Myocyte (in vitro differentiated cells): ENCODE data around the gene PAPPA2. TPM values are rescaled to one million over a fixed set of nuclear protein-coding genes. Genes with fewer than 3 reads are reported as not detected.

Experiments
- DNase-seq: peaks from one replicate; pipeline ENCODE4 v3.0.0-alpha.2; 2012; ENCODE audit warnings: low read depth
- total RNA-seq: library from RNA; depleted of rRNA; stranded (reverse); fragments of >200 nt; gene quantifications from 2 replicates; pipeline ENCODE4 v1.2.3, GENCODE V29; 2014

Gene PAPPA2
- total RNA-seq, 1 donor from 2014 or later, result 0.75 TPM

DNA sequence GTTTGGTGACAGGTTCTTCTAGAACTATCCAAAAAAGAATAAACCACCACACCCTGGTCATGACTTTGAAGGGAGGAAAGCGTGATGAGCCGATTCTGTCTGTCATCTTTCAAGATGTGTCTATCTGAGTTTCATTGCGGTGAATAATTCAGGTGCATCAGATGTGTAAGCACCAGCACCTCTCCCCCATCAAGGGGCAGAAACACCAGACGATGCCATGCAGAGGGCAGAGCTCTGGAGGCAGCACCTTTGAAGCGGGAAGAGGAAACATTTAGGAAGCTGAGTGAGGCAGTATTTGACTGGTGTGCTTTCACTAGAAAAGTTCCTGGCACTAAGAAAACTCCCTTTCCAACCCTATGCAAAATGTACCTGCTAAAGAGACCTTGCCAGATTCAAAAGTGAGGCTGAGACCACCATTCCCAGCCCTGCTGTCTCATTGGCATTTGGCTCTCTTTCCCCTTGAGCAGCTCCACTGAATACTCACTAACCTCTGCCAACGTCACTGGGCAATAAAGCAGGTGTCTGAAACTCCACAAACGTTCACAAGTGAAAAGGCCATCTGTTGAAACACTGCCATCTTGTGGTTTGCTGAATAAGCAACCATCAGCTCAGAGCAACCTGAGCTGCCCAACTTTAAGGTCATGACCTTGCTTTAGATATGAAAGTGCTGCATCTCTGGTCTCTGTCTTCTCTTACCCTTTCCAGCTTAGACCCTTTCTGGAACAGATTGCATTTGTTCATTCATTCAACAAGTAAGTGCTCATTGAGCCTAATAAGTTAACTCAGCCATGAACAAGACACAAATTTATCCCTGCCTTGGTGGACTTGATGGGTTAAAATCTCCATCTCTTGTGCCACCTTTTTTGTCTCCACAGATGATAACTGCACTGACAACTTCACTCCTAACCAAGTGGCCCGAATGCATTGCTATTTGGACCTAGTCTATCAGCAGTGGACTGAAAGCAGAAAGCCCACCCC lies 228.6 kb downstream of the PAPPA2 start:
- peak; percentile 86 for DNase-seq

DNA sequence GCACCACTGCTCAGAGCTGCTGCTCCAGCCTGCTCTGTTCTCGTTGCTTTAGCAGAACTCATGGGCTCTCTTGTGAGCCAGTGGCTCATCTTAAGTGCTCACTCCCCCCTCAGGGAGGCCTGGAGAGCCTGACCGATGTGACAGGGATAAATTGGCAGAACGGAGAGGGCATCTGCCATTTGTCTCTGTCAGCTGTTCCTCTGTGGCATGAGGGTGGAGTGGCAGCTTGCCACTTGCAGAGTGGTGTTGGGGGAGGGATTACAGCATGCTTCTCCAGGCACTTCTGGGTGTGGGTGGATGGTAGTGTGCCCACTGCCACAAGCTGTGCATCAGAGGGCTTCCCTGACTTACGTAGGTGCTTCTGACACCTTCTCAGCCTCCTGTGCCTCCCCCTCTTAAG lies 229.5 kb downstream of the PAPPA2 start:
- DNase-seq, result peak; percentile 89

DNA sequence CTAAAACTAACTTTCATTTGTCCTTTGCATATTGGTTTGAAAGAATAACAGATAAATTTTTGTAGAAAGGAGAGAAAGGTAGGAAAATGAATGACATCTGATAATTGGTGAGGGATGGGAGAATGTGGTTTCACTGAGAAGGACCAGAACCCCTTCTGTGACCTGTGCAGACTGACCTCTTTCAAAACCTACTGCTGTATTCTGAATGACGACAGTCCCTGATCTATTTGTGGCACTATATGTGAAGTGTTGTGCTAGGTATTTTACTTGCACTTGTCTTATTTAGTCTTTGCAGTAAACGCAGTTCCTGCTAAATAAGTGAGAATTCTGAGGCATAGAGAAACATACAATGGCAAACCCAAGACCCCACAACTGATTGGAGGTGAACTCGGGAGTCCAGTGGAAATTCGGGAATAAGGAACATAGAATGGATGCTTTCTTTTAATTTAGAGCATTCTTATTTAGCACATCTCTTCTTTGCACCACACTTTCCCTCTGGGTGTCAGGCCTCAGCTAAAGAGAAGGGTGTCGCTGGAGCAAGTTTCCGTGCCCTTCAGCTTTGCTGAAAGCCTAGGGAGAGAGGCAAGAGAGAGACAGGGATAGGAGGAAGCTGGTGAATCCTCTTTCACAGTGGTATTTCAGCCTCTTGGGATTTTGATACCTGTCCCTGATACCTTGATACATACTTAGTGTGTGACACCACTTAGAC lies 230.2 kb downstream of the PAPPA2 start:
- DNase-seq, result no peak

DNA sequence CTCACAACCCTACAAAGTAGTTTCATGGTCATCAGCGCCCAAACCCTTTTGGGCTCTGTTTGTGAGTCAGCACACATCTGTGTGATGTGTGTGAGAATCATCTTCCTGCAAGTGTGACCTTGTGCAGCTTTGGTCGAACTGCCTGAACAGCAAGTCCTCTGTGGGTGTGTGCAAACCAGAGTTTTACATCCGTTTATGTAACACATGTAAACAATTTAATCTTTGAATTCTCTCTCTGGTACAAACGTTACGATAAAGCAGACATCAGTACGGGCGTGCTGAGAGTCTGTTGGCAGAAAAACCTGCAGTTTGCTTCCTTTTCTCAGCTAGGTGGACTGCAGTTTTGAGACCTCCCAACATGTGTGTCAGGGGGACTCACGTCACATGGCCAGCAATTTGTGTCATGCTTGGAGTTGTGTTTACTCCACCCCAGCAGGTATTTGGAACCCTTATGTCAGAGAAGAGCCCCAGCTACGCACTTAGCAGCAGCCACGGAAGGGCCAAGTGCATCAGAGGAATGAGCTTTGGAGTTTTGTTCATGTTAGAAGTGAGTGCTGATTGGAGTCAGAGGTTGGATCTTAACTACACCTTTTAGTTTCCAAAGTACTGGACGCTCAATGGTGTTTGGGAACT lies 230.8 kb downstream of the PAPPA2 start:
- DNase-seq, result no peak

DNA sequence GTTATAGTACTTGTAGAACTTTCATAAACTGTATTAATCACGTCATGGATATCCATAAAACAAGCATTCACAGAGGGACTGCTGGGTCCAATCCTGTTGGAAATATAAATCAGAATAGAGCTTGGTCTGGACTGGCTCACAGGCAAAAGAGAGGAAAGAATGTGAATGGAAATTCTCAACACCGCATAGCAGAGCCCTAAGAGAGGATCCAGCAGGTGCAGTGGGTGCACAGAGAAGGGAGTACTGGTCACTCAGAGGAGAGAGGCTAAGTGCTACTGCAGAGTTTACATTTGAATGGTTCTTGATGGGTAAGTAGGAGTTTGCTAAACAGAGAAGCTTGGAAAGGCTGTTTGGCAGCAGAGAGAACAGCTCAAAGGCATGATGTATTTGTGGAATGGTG lies 231.7 kb downstream of the PAPPA2 start:
- peak; percentile 51 for DNase-seq

DNA sequence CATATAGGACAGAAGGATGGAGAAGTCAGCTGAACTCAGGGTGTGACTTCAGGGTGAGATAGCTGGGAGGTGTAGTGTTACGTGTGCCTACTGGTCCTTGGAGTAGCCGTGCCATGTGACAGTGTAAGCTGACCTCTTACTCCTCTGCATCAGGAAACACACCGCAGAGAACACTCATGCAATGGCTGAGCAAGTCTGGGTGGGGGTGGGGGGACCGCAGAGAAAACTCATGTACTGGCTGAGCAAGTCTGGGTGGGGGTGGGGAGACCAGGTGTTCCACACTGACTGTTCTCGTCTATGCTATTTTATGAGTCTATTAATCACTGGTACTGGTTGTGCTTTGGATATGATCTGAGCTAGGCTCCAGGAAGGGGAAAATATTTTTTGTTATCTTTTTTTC lies 233.1 kb downstream of the PAPPA2 start:
- peak; percentile 82 for DNase-seq

DNA sequence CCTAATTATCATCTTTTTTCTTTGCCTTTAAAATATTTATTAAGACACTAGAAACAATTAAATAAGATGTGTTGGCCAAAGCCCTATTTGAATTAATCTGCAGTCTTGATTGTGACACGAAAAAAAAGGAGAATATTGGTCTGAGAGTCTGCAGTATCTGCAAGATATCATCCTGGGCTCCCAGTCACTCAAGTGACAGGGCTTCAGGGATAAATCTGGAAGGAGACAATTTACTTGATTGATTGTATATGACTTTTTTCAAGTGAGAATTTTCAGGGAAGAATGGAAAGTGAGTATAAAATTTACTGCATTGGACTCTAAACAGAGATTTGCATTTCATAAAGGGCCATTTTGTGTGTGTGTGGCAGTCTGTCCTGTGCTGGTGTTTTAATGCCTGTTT lies 233.7 kb downstream of the PAPPA2 start:
- DNase-seq, result no peak

DNA sequence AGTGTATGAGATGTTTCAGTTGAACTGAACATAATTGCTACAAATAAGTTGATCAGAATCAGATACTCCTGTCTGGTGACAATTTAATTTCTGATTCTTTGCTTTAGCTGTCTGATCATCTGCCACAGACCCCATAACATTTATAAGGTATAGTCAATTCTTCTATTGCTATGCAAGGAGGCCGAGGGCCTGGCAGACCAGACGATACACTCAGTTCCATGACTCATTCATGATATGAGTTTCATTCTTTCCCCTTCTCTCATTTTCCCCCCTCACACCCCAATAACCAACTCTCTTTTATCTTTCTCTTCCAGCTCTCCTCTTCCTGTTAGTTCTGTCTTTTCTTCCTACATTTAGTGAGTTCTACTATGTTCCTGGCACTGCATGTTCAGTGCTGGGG lies 236.8 kb downstream of the PAPPA2 start:
- DNase-seq, result no peak

DNA sequence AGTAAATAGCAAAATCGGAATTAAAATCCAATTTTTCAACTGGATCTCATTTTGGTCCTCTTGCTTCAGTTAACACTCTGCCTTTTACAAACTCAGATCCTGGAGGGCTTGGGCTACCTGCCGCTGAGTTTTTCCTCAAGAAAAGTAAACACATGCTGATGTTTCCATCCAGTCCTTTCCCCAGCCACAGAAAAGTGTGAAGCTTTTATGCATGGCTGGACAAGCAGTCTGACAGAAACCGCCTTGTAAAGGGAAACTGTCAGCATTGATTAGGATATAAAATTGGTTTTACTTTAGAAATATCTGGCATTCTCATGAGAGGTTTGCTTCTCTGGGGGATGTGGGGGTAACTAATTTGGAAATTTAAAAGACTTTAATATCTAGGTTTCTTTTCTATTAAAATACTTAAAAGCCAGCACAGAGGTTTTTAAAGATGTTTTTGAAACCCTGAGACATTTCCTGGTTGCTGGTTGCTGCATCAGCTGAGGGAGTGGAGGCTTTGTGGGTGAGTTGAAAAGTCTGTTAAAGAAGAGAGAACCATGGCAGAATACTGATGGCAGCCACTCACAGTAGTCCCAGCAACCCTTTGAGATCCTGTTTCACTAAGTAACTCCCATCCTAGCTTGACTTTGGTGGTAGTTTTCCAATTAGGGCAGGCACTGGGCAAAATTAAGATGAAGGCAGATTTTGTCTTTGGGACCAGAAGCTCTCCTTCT lies 238.3 kb downstream of the PAPPA2 start:
- DNase-seq, result no peak

DNA sequence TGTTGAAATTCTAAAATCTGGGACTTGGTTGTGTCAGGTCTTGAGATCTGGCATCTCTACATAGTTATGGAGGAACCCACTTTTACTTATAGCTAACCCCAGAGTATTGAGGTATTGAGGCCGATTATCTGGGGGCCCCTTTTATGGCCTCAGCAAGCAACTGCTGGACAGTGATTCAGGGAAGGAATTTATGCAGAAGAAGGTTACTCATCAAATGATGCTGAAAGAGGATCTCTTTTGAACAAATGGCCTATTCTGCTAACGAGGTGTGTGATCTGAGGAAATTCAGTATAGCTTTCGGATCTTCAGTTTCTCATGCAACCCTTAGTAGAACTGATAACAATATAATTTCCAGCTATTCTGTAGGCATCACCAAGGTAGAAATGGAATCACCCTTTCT lies 239.9 kb downstream of the PAPPA2 start:
- no peak for DNase-seq

DNA sequence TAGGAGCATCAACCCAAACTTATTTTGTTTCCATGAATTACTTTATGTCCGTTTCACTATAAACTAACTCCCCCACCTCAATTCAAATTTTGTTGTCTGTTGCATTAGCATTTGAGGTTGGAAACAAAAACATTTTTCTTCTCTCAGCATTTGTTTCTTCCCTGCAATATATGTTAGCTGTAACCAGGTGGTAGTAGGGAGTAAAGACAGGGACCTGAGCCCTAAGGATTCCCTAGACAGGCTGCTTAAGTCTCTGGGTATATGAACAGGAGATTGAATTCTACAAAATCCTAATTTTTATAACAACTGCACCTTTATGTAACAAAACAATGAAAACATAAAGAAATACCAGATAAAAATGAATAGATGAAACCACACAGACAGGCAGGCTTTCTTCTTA lies 242.6 kb downstream of the PAPPA2 start:
- no peak for DNase-seq

DNA sequence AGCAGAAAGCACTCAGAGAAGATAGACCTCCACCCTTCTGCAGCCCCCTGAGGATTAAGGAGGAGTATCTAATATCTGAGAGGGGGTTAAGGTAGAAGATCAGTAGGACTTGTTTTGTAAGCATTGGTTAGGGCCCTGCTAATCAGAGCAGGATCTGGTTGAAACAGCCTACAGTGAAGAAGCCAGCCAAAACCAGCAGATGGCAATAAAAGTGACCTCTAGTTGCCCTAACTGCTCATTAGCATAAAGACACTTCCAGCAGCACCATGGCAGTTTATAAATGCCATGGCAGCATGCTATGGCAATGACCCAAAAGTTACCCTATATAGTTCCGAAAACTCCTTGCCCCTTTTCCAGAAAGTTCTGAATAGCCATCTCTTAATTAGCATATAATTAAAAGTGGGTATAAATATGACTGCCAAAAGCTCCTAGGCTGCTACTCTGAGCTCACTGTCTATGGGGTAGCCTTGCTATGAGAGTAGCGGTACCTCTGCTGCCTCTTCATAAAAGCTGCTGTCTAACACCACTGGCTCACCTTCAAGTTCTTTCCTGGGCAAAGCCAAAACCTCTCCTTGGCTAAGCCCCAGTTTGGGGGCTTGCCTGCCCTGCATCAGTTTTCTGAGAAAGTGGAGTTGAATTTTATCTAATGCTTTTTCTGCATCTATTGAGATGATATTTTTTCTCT lies 254.2 kb downstream of the PAPPA2 start:
- DNase-seq, result no peak

DNA sequence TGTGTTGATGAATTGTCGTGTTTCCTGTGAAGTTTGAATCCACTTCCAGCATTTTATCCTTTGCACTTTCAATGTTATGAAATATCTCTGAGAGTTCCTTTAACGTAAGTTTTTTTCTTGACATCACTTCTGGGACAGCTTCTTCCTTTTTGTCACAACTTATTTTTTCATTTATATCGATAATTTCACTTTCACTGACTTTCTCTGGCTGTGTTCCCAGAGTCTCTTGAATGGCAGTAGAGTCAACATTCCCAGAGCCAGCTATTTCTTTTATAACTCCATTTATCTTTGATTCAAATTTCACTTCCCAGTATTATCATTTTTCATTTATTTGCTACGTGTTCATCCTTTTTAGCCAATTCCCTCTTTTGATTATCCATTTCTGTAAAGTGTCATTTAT lies 256.5 kb downstream of the PAPPA2 start:
- DNase-seq, result no peak

DNA sequence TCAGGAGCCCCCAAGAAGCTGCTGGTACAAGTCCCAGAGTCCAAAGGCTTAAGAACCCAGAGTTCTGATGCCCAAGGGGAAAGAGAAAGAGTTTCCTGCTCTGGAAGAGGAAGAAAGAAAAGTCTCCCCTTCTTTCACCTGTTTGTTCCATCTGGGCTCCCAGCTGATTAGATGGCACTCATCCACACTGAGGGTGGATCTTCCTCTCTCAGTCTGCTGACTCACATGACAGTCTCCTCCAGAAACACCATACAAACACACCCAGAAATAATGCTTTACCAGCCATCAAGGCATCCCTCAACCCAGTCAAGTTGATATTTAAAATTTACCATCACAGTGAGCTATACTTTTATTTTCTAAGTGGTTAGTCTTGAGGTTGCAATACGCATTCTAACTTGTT lies 257.9 kb downstream of the PAPPA2 start:
- DNase-seq, result no peak

DNA sequence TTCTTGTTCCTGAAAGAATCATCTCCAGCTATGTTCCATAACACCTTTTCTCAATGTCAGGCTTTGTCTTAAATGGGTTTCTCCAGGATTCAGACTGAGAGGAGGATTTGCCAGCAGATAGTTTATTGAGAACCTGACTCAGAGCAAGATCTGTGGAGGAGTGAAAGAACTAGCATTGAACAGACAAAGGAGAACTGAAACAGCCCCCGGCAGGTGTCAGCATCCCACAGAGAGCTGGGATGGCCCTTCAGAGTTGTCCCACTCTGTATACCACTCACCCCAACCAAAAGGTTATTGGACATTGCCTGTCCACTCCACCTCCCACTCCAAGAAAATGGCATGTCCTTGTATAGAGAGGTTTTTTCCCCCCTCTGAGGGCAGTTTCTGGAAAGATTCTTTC lies 270.7 kb downstream of the PAPPA2 start:
- no peak for DNase-seq

DNA sequence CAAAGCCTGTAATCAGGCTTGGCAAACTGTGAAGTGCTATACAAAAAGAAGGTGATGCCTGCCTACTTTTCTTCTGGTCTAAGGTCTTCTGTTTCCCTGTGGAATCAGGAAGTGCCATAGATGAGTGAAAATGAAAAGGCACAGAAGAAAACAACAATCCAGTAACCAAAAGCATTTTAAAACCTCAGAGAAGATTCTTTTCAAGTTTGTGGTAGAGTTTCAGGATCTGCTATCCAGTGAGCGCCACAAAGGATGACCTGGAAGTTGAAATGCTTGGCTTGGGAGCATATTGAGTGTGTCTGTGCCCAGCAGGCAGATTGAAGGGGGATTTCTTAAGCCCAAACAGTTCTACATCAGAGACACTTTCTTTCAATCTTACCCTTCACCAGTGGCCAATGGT lies 272.2 kb downstream of the PAPPA2 start:
- peak; percentile 5 for DNase-seq

DNA sequence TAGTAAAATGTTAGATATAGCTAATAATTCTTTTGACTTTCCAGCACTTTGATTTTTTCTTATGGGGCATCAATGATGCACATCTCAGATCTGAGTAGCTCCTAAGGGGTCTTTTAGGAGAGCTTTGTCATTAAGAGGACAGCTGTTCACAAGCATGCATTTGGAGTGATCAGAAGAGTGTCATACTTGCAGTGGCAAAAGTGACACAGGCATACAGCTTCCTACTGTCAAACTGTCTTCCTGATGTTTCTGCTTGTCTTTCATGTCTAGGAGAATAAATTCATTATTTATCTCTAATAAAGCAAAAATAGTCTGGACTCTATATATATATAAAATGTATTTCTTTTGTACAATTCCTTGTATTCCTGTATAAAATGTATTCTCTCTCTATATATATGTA lies 273.0 kb downstream of the PAPPA2 start:
- DNase-seq, result no peak

DNA sequence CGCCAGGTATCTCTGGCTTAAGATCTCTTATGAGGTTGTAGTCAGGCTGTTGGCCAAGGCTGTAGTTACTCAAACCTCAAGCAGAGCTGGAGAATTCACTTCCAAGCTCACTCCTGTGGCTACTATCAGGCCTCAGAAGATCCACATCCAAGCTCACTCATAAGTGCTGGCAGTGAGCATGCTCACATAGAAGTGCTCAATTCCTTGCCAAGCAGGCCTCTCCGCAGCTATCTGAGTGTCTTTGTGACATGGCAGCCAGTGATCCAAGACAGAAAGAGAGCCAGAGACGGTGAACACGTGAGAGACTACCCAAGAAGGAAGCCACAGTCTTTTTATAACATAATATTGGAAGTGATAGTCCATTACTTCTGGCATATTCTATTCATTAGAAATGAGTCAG lies 278.2 kb downstream of the PAPPA2 start:
- no peak for DNase-seq

DNA sequence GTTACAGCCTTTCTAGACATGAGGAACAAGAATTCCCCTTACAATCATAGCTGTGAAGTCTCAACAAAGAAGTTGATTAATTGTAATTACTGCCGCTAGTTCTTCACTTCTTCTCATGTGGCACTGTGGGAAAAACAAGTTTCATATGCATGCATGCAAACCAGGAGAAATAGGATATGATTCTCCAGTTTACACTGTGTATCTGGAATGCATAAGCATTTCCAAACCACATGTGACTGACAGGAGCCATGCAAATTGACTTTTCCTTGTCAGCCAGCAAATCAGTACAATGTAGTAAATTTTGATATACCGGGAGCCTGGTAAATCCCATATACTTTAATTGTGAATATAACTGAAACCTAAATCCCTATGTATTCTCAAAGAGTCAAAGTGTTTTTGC lies 279.3 kb downstream of the PAPPA2 start:
- no peak for DNase-seq

DNA sequence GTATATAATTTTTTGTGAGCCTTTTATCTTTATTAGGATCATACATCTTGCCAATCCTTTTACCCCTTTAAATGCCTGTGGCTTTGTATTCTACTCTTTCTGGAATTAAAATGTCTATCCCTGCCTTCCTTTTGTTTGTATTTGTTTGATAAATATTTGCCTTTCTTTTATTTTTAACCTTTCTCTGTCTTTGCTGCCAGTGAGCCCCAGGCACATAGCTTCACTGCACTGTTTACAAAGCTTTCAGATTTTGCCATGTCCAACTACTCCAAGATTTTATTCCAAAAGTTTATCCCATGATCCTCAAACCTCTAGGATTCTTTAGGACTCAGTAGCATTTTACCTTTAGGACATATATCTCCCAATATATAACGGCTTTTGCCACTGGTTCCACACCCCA lies 281.2 kb downstream of the PAPPA2 start:
- no peak for DNase-seq

DNA sequence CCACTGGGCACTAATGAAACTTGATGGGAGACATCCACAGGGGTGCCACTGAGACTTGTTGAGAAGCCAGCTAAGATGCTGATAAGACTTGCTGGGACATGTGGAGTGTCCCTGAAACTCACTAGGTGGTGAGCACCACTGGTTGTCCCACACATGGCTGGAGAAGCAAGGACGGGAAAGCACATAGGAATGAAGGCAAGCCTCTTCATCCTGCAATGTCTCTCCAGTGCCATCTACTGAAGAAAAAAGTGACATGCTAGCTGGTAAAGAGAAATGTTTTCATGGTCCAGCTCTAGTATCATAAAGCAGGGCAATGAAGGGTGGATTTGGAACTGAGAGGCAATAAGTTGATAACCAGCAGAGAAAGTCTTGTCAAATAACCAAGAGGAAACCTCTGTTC lies 283.0 kb downstream of the PAPPA2 start:
- DNase-seq, result no peak
